Testis (tissue), 3 donors: ENCODE data around the gene TMPRSS13. TPM values are rescaled to one million over a fixed set of nuclear protein-coding genes. Genes with fewer than 3 reads are reported as not detected.

Experiments used
- DNase-seq: peaks from one replicate; pipeline ENCODE4 v3.0.0-alpha.2; 2019
- H3K27ac ChIP-seq, 2 donors: fragments of 200-600 bp; sonication (generic); one replicate each; pipeline ENCODE4 v1.5.1; 2019
- H3K27me3 ChIP-seq: fragments of 200-600 bp; sonication (generic); one replicate; pipeline ENCODE4 v1.5.1; 2019
- H3K36me3 ChIP-seq: fragments of 200-600 bp; sonication (generic); one replicate; pipeline ENCODE4 v1.5.1; 2017; ENCODE audit warnings: low read depth; ENCODE audit errors: missing control alignments
- H3K4me1 ChIP-seq: fragments of 200-600 bp; sonication (generic); one replicate; pipeline ENCODE4 v1.5.1; 2019
- H3K4me3 ChIP-seq, 2 donors: fragments of 200-600 bp; sonication (generic); one replicate each; pipeline ENCODE4 v1.5.1; 2017 to 2019
- H3K9me3 ChIP-seq: fragments of 200-600 bp; sonication (generic); one replicate; pipeline ENCODE4 v1.5.1; 2017
- CTCF ChIP-seq, 3 experiments: fragments of 450-650 bp in 2 of 3; fragments of 200-600 bp in 1 of 3; sonication (generic) in 1 of 3; IDR thresholded peaks; one replicate each; pipeline ENCODE4 v1.5.1; 2016 to 2019; ENCODE audit warnings: antibody characterized with exemption in 3 of 3, mild to moderate bottlenecking in 2 of 3, moderate library complexity in 1 of 3
- POLR2A ChIP-seq: fragments of 450-650 bp; IDR thresholded peaks from one replicate; pipeline ENCODE4 v1.6.1; 2017; ENCODE audit warnings: antibody characterized with exemption, mild to moderate bottlenecking, moderate library complexity
- WGBS, 2 donors: methylation state at CpG; one replicate each; pipeline ENCODE4 v1.1.5; 2018; 5-methylcytosine and 5-hydroxymethylcytosine counted together
- intact Hi-C: fragments of 100-400 bp; cut with DNase I; formaldehyde crosslinking; loops from one replicate; pipeline ENCODE4 v1.15.1; 2023; ENCODE audit warnings: low total_unique reads
- polyA plus RNA-seq: library from polyadenylated mRNA; stranded (reverse); fragments of 350-450 nt; fragmentation: Illumina TruSeq; extraction: RNeasy Lipid Tissue Mini Kit (QIAGEN cat#74804); gene quantifications from one replicate; pipeline ENCODE4 v1.2.3, GENCODE V29; 2014; ENCODE audit warnings: low read depth, low replicate concordance; ENCODE audit not compliant: insufficient read depth
- total RNA-seq, 2 donors: library from RNA; depleted of rRNA; stranded (reverse); fragments of >200 nt; gene quantifications; one replicate each; pipeline ENCODE4 v1.2.3, GENCODE V29; 2016

Gene TMPRSS13
- total and polyA plus RNA-seq, 3 donors from 2014 or later, result 0.74 to 0.91 (median 0.87) TPM

GRCh38 chr11:117851106-117851505 lies 78.1 kb downstream of the TMPRSS13 start:
- Histone ChIP-seq H3K4me3 (no peak overlapping the region), H3K27me3 (no peaks in the 10 kb centered on the region), H3K9me3 (no peaks in the 10 kb centered on the region), H3K27ac (peak overlapping the region; percentile 42 to 76), H3K36me3 (no peaks in the 10 kb centered on the region), H3K4me1 (peaks cover 38% of the 10 kb centered on the region)
- 41 to 46% methylated on average over 3 of the region's 3 CpGs for WGBS, 2 donors
- TF ChIP-seq CTCF (IDR thresholded peaks at IDR 0.05), result no peak
- TF ChIP-seq POLR2A, result no peak
- intact Hi-C loops, result no loop called here
- peak; percentile 30 for DNase-seq

Other genes starting within 250 kb of the TMPRSS13 start
- gene DSCAML1, start 132.2 kb downstream of the TMPRSS13 start, total RNA-seq, result 1 to 10 TPM; 3.0 to 6.1 TPM
- 1.6 TPM for gene DSCAML1, start 132.2 kb downstream of the TMPRSS13 start, polyA plus RNA-seq
- gene FXYD2, start 104.7 kb downstream of the TMPRSS13 start, total RNA-seq, result 1 to 10 TPM; 5.3 to 7.6 TPM
- 8.3 TPM for gene FXYD2, start 104.7 kb downstream of the TMPRSS13 start, polyA plus RNA-seq
- 100 to 1,000 TPM; 191 to 439 TPM for gene FXYD6, start 52.7 kb downstream of the TMPRSS13 start, total RNA-seq
- gene FXYD6, start 52.7 kb downstream of the TMPRSS13 start, polyA plus RNA-seq, result 186 TPM
- gene IL10RA, start 57.0 kb upstream of the TMPRSS13 start, total RNA-seq, result 1 to 10 TPM; 3.6 to 7.6 TPM
- 12.8 TPM for gene IL10RA, start 57.0 kb upstream of the TMPRSS13 start, polyA plus RNA-seq
- gene TMPRSS4, start 147.7 kb upstream of the TMPRSS13 start, total RNA-seq, result 1 to 10 TPM; 1.2 to 1.3 TPM
- 4.3 TPM for gene TMPRSS4, start 147.7 kb upstream of the TMPRSS13 start, polyA plus RNA-seq
- gene SMIM35, start 157.6 kb upstream of the TMPRSS13 start, total RNA-seq, result under 1 TPM in 1 of 2 donors, not detected in 1; 0.19 TPM
- gene SMIM35, start 157.6 kb upstream of the TMPRSS13 start, polyA plus RNA-seq, result 0.17 TPM
- gene SCN4B, start 223.4 kb upstream of the TMPRSS13 start, total RNA-seq, result 1 to 10 TPM; 1.9 to 2.0 TPM
- gene SCN4B, start 223.4 kb upstream of the TMPRSS13 start, polyA plus RNA-seq, result 4.9 TPM
- under 1 TPM; 0.24 to 0.43 TPM for gene SCN2B, start 247.2 kb upstream of the TMPRSS13 start, total RNA-seq
- gene SCN2B, start 247.2 kb upstream of the TMPRSS13 start, polyA plus RNA-seq, result 0.70 TPM